ENCODE data around the gene ARID1B.

DNA sequence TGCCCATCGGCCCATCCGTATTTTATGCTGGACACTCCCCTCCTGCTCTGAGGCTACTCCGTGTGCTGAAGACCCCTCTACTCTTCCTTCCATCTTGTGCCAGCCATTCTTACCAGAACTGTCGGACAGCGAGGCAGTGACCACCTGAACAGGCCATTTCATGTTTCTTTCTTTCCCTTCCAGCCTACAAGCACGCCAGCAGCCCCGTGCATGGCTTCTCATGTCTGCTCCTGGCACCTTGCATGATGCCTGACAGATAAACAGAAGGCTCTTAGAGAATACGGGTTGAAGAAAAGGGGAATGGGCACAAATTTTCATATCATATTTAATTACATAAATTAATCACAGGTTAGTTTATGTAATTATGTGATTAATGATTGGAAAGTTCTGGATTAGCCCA lies 95.7 kb downstream of the ARID1B start:
- TF ChIP-seq CTCF (conservative IDR thresholded peaks at IDR 0.05), result no peak
- no peak for TF ChIP-seq EZH2 (IDR thresholded peaks at IDR 0.05; ENCODE audit: low read depth)

Measured in PC-9 (cell line).